ENCODE measurements around the gene POTEH.
"Not testable (repeated sequence)": the region's sequence is repeated elsewhere in the genome, so short reads cannot be mapped to it uniquely, and the experiment has no call there.

Gene POTEH

DNA sequence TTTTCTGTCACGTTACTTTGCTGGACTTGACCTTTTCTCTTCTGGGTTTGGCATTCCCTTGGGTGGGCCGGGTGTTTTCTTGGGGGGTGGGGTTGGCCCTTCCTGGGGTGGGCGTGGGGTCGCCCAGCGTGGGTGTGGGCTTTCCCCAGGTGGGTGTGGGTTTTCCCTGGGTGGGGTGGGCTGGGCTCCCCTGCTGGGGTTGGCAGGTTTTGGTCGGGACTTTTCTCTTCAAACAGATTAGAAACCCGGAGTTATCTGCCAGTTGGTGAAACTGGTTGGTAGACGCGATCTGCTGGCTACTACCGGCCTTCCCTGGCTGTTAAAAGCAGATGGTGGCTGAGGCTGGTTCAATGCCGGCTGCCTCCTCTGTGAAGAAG is at the start of gene POTEH:
POTEH (plus strand) TSS at position 278 of the 377 bp plus-strand sequence; CDS start at position 330, 52 bp downstream.
- DNase-seq: not testable (repeated sequence)

DNA sequence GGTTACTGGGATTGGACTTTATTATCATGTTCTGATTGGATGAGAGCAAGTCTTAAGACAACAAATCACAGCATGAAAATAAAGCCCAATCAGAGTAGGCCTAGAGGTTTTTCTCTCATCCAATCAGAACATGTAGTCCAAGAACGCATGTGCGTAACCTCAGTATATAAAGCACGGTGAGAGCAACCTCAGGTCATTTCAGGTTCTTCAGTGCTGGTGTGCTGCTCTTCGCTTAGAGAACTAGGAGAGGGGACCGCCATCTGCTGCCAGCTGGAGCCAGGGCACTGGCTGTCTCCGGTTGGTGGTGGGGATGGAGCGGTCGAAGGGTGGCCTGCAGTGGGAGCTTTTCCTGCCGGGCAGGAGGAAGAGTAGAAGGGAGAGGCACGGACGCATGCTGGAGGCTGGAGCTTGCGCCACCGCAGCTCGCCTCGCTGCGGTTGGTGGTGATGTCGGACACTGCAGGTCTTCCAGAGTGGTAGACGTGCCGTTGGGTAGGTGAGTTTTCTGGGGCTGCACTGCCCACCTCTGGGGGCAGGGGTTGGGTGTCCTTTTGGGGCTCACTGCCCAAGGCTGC is 47.5 kb upstream of the POTEH start:
- not testable (repeated sequence) for DNase-seq

DNA sequence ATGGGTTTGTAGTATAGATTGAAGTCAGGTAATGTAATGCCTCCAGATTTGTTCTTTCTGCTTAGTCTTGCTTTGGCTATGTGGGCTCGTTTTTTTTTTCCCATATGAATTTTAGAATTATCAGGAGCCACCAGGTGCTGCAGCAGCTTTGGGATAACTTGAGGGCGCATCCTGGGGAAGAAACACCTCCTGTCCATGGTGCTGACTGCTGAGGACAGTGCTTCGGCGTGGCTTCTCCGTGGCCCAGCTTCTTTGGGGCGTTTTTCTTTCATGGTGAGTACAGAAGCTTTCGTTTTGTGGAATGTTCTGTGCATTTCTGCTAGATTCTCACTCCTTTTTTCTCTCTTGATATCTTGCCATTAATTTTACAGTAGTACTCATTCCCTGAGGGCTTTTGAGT is 37.9 kb upstream of the POTEH start:
- not testable (repeated sequence) for DNase-seq

DNA sequence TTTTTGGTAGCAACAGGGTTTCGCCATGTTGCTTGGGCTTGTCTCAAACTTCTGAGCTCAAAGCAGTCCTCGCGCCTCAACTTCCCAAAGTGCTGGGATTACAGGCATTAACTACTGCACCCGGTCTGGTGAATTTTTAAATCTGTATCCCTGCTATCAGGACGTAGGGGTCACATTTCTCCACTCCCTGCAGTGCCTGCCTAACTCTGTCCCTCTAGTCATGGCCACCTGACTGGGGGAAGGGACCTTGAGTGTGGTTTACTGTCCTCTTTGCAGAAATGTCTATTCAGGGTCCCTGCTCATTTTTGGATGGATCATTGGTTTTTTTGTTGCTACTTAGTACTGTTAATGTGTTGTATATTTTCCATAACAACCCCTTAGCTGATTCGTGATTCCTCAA is 37.1 kb upstream of the POTEH start:
- DNase-seq: not testable (repeated sequence)

DNA sequence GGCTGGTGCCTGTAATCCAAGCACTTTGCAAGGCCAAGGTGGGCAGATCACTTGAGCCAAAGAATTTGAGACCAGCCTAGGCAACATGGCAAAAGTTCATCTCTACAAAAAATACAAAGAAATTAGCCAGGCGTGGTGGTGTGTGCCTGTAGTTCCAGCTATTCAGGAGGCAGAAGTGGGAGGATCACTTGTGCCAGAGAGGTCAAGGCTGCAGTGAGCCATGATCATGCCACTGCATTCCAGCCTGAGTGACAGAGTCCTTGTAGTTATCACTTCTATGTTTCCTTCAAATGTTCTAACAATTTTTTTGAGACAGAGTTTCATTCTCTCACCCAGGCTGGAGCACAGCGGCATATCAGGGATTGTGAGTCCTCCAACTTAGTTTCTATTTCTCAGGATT is 36.6 kb upstream of the POTEH start:
- not testable (repeated sequence) for DNase-seq

DNA sequence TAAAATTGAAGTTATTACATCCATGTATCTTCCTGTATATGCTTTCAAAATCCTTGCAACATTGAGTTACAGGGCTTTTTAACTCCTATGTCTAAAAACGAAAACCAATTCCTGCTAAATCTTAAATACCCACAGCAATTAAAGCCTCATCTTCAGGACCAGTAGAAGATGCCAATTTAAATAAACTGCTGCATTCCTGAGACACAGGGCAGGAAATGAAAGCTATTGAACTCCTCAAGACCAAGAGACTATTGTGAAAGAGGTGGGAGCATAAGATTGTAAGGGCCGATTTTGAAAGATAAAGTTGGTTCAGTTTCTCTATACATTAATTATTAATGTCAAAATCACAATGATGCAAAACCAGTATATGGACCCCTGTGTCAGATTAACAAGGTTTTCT is 28.7 kb upstream of the POTEH start:
- not testable (repeated sequence) for DNase-seq

DNA sequence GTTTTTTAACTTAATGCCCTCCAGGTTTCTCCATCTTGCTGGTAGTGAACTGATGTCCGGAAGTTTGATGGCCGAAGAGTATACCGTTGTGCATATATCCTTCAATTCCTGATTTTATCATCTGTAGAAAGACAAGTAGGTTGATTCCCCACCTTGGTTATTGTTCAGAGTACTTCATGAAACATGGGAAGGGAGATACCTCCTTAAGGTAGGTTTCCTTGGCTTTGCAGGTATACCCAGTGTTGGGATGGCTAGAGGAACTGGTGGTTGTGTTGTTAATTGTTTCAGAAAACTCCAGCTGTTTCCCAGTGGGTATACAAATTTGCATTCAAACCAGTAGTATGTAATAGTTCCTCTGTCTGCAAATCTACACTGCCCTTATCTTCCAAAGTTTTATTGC is 25.1 kb upstream of the POTEH start:
- not testable (repeated sequence) for DNase-seq

DNA sequence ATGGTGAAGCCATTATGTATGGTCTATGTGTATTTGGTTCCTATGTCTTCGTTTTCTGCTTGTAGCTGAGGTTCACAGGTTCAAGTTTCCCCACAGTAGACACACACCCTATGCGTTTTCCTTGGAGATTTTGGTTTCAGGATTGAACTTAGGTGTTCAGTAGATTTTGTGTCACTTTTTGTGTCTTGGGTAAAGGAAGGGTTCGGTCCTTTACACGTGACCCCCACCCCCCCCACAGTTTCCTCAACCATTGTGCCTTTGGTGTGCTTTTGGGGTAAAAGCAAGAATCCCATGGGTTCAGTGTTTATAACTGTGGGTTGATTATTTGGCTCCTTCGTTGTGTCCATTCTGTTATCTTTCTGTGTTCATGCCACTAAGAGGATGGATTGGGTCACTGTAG is 24.3 kb upstream of the POTEH start:
- DNase-seq: not testable (repeated sequence)

DNA sequence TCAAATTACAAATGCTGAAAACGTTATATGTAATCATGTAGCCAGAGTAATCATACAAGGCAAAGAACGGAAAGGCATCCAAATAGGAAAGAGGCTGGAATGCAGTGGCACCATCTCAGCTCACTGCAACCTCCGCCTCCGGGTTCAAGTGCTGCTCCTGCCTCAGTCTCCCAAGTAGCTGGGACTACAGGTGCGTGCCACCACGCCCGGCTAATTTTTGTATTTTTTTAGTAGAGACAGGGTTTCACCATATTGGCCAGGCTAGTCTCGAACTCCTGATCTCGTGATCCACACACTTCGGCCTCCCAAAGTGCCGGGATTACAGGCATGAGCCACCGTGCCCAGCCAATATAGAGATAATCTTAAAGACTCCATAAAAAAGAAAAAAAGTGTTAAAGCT is 20.4 kb upstream of the POTEH start:
- not testable (repeated sequence) for DNase-seq

DNA sequence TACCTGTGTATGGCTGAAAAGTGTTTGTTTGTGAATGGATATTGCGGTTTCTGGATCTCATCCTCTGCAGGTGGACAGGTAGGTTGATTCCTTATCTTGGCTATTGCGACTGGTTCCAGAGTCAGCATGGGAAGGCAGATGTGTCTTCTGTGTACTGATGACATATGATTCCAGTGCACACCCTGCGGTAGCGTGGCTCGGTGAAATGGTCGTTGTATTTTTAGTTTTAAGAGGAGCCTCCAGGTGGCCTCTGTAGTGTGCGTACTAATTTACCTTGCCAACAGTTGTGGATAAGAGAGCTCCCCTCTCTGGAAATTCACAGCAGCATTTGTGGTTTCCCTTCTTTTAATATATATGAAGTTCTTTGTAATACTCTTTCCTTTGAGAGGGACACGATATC is 10.1 kb upstream of the POTEH start:
- DNase-seq: not testable (repeated sequence)

DNA sequence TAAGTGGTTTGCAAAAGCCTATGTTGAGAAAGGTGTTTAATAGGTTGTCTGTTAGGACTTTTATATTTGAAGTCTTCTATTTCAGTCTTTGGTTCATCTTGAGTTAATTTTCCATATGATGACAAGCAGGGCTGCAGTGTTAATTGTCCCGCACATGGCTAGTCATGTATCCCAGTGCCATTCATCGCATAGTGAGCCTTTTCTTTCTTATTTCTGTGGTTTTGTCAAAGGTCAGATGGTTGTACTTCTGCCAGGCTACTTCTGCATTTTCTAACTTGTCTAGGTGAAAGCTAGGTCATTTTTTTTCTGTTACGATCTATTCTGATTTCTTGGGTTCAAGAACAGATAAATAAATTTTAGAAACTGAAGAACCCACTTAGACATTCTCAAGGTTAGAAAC is 5.7 kb upstream of the POTEH start:
- DNase-seq: not testable (repeated sequence)

DNA sequence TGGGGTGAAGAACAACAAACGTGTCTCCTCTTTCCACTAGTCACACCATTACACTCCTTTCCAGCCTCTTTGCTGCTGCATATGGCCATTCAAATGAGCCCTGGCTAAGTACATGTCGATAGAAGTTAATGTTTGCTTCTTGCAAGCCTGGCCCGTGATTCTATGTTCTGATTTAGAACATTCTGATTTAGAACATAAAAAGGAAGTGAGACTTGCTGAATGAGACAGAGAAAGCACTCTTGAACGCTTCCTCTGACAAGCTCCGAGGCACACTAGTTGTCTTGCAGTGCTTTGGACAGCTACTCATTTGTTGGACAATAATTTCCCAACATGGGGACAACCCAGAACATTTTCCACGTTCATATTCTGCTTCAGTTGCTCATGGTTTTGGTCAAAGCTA is 5.1 kb upstream of the POTEH start:
- DNase-seq: not testable (repeated sequence)

DNA sequence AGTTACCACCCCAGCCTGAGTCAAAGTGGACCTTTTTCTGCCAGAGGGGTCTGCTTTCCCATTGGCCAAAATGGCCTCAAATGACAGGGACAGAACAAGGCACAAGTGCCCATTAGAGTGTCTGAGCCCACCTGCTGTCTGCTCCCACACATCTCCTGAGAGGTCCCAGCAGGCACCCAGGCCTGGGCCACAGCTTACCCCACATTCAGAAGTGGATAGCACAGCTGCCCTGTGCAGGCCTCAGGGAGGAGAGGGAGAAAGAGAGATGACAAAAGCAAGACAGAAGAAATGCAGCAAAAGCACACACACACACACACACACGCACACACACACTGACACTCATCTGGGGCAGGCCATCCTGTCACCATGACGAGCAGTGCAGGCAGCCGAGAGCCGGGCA is 4.2 kb upstream of the POTEH start:
- not testable (repeated sequence) for DNase-seq

DNA sequence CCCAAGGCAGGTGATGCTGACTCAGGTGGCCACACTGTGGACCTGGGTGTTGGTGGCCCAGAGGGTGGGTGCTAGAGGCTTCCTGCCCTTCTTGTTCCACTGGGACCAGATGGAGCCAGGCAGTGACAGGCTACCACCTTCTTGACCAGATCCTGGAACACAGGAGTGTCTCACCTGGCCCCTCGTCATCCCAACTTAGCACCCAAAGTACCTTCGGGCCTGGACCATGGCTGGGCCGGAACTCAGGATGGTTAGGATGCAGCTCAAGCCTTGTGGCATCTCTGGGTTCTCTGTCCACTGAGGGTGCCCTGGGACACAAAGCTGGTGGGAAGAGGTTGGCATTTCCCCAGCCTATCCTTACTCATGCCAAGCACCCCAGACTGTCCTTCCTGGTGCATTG is 2.7 kb upstream of the POTEH start:
- not testable (repeated sequence) for DNase-seq

DNA sequence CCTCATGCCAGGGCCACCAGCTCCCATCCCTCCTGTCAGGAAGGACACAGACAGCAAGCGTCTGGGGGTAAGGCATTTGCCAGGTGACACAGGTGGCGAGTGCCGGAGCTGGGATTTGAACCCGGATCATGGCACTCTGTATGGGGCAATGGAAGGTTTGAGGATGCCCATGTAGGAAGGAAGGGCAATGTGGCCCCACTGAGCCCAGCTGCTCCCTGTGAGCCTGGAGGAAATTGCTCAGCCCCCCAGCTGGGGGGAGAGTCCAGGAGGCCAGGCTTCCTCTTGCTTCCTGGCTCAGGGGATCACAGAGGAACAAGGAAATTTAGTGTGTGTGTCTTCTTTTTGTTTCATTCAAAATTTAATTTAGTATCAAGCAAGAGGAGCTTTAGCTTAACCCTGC is 2.1 kb upstream of the POTEH start:
- not testable (repeated sequence) for DNase-seq

DNA sequence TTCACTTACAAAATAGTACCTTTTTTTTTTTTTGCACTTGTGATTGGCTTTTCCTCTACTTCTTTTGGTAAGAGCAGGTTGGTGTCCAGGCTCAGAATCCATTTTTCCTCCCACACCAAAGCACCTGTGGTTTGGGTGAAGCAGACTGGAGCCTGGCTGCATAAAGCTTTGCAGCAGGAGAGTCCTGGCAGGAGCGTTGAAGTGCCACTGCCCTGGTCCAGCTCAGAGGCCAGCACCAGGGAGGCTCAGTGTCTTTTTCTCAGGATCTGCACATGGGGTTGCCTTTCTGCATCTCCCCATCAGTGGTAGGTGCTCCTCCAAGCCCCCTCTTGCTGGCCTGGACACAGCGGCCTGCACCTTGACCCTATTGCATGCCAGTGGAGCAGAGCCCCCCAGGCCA is 1.7 kb upstream of the POTEH start:
- not testable (repeated sequence) for DNase-seq

DNA sequence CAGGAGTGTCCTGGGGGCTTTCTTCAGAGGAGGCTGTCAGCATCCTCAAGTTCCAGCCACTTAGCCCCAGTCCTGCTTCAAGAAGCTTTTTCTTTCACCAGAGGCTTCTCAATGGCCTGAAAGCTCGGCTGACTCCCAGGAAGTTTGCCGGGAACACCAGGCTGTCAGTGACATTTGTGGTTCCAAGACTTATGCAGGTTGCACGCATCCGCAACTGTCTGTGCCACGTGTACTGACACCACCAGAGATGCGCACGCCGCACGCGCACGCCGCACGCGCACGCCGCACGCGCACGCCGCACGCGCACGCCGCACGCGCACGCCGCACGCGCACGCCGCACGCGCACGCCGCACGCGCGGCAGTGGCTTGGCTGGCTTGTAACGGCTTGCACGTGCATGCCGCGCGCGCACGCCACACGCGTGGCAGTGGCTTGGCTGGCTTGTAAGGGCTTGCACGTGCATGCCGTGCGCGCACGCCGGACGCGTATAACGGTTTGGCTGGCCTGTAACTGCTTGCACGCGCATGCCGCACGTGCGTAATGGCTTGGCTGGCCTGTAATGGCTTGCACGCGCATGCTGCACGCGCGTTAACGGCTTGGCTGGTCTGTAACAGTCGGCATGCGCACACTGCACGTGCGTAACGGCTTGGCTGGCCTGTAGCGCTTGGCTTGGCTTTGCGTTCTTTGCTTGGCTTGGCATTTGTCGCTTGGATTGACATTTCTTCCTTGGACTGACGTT is 646 bp upstream of the POTEH start:
- DNase-seq: not testable (repeated sequence)

DNA sequence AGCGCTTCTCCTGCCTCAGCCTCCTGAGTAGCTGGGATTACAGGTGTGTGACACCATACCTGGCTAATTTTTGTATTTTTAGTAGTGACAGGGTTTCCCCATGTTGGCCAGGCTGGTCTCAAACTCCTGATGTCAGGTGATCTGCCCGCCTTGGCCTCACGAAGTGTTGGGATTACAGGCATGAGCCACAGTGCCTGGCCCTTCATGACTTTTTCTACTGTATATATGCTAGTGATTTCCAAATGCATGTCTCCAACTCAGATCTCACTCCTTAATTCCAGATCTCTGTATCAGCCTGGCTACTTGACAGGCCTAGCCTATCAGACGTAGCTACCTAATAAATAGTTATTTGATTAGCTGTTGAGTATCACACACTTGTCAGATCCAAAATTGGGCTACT is 23.8 kb downstream of the POTEH start:
- not testable (repeated sequence) for DNase-seq

DNA sequence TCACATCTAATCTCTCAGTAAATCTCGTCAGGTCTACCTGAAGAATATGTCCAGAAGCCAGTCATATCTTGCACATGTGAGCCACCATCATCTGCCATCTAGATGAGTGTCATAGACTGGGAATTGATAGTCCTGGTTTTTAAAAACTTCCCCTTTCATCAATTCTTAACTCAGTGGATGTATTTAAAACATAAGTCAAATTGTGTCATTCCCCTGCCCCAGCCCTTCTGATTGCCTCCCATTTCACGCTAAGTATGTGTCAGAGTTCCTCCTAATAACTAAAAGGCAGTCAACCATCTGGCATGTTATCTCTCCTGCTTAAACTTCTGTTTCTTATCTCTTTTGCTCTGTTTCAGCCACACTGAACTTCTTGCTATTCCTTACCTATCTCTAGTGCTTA is 24.3 kb downstream of the POTEH start:
- DNase-seq: not testable (repeated sequence)

DNA sequence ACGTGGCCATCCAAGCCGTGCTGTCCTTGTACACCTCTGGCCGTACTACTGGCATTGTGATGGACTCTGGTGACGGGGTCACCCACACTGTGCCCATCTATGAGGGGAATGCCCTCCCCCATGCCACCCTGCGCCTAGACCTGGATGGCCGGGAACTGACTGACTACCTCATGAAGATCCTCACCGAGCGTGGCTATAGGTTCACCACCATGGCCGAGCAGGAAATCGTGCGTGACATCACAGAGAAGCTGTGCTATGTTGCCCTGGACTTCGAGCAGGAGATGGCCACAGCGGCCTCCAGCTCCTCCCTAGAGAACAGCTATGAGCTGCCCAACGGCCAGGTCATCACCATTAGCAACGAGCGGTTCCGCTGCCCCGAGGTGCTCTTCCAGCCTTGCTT is 32.1 kb downstream of the POTEH start:
- not testable (repeated sequence) for DNase-seq

DNA sequence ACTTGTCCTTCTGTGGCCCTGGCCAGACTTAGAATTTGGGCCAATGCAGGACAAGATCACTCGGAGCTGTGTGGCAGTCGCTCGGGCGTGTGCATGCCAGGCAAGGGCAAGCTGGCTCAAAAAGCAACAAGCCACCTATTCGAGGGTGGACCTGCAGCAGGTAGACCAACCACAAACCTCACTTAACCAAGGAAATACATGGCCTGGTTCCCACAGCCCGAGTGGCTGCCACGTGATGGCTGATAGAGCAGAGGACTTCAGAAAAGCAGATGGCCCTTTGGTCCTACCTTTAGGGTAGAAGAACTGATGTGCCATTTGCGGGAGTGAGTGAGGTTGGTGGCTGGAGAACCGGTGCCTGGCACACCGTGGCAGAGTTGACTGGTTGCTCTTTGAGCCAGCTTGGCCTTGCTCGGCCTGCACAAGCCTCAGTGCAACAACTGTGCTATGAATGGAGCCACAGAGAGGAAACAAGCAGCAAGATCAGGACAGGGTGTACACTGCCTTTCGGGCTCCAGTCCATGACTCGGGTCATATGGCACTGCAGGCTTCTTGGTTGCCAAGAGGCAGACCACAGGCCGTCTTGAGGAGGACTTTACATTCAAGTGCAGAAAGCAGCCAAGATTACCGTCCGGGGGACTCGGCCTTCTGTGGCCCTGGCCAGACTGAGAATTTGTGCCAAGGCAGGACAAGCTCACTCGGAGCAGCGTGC is 39.5 kb downstream of the POTEH start:
- DNase-seq: not testable (repeated sequence)

DNA sequence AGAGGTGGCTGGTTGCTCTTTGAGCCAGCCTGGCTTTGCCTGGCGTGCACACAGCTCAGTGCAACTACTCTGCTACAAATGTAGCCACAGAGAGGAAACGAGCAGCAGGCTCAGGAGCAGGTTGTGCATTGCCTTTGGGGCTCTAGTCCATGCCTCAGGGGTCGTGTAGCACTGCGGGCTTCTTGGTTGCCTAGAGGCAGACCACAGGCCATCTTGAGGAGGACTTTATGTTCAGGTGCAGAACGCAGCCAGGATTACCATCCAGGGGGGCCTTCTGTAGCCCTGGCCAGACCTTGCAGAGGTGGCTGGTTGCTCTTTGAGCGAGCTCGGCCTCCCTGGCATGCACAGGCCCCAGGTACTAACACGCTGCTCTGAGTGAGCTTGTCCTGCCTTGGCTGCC is 41.2 kb downstream of the POTEH start:
- not testable (repeated sequence) for DNase-seq

DNA sequence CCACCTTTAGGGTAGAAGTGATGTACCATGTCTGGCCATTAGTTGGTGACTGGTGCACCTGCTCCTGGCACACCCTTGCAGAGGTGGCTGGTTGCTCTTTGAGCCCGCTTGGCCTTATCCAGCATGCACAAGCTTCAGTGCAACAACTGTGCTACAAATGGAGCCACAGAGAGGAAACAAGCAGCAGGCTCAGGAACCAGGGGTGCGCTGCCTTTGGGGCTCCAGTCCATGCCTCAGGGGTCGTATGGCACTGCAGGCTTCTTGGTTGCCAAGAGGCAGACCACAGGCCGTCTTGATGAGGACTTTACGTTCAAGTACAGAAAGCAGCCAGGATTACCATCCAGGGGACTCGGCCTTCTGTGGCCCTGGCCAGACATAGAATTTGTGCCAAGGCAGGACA is 44.6 kb downstream of the POTEH start:
- not testable (repeated sequence) for DNase-seq
